Left ventricle myocardium inferior (tissue), 1 donor: Measurements from ENCODE around the gene OR51I2. TPM values are rescaled to one million over a fixed set of nuclear protein-coding genes. Genes with fewer than 3 reads are reported as not detected.

Experiments
- DNase-seq: peaks from one replicate; pipeline ENCODE4 v3.0.0-alpha.2; 2020
- H3K27ac ChIP-seq: fragments of 200-600 bp; replicated peaks from 2 replicates; pipeline ENCODE4 v1.8.0; 2021
- H3K27me3 ChIP-seq: fragments of 200-600 bp; 2 replicates; pipeline ENCODE4 v1.8.0; 2021; ENCODE audit warnings: low read depth
- H3K36me3 ChIP-seq: fragments of 200-600 bp; 2 replicates; pipeline ENCODE4 v1.8.0; 2021
- H3K4me1 ChIP-seq: fragments of 200-600 bp; 2 replicates; pipeline ENCODE4 v1.8.0; 2021
- H3K4me3 ChIP-seq: fragments of 200-600 bp; 2 replicates; pipeline ENCODE4 v1.8.0; 2021; ENCODE audit warnings: mild to moderate bottlenecking, moderate library complexity
- H3K9me3 ChIP-seq: fragments of 200-600 bp; replicated peaks from 2 replicates; pipeline ENCODE4 v1.8.0; 2021
- intact Hi-C: fragments of 100-400 bp; cut with micrococcal nuclease; formaldehyde crosslinking; loops from one replicate; pipeline ENCODE4 v1.11.0; 2022
- total RNA-seq: library from RNA; stranded (reverse); fragmentation: NEBNext Ultra II Directional; extraction: Animal tissue kit (Norgen Biotek cat#: 25700); gene quantifications from one replicate; pipeline ENCODE4 v1.2.1, GENCODE V29; 2021
- TF ChIP-seq, protein P1 (sequence below): fragments of 200-600 bp; IDR thresholded peaks from 2 replicates; pipeline ENCODE4 v1.8.0; 2021; ENCODE audit warnings: antibody characterized with exemption, mild to moderate bottlenecking, borderline replicate concordance
- donor health status: DM: no; HTN: yes; CAD: no; lungs with severe emphysema.

OR51I2 gene
- total RNA-seq, 1 donor from 2014 or later, result not detected

GRCh38 chr11:5505363-5506048 is 56.4 kb downstream of the OR51I2 start:
- no peak overlapping the region for H3K27ac ChIP-seq
- TF ChIP-seq, protein P1, sequence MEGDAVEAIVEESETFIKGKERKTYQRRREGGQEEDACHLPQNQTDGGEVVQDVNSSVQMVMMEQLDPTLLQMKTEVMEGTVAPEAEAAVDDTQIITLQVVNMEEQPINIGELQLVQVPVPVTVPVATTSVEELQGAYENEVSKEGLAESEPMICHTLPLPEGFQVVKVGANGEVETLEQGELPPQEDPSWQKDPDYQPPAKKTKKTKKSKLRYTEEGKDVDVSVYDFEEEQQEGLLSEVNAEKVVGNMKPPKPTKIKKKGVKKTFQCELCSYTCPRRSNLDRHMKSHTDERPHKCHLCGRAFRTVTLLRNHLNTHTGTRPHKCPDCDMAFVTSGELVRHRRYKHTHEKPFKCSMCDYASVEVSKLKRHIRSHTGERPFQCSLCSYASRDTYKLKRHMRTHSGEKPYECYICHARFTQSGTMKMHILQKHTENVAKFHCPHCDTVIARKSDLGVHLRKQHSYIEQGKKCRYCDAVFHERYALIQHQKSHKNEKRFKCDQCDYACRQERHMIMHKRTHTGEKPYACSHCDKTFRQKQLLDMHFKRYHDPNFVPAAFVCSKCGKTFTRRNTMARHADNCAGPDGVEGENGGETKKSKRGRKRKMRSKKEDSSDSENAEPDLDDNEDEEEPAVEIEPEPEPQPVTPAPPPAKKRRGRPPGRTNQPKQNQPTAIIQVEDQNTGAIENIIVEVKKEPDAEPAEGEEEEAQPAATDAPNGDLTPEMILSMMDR, result no peak
- H3K9me3 ChIP-seq, result no peaks in the 10 kb centered on the region
- H3K4me3 ChIP-seq, result no peak overlapping the region
- DNase-seq, result no peak
- H3K27me3 ChIP-seq, result peaks cover 5% of the 10 kb centered on the region
- H3K4me1 ChIP-seq, result no peaks in the 10 kb centered on the region
- intact Hi-C loops, result no loop called here
- H3K36me3 ChIP-seq, result no peaks in the 10 kb centered on the region

Other genes with a start within 250 kb of the OR51I2 start
- gene OR51V1, start 248.6 kb upstream of the OR51I2 start, total RNA-seq, result not detected
- gene HBB, start 222.3 kb upstream of the OR51I2 start, total RNA-seq, result 100 TPM
- gene HBD, start 214.8 kb upstream of the OR51I2 start, total RNA-seq, result not detected
- not detected for gene HBG1, start 199.5 kb upstream of the OR51I2 start, total RNA-seq
- not detected for gene HBG2, start 194.5 kb upstream of the OR51I2 start, total RNA-seq
- gene HBE1, start 179.4 kb upstream of the OR51I2 start, total RNA-seq, result not detected
- gene OR51B4, start 147.4 kb upstream of the OR51I2 start, total RNA-seq, result not detected
- gene OR51B2, start 125.0 kb upstream of the OR51I2 start, total RNA-seq, result not detected
- not detected for gene OR51B5, start 105.8 kb upstream of the OR51I2 start, total RNA-seq
- gene OR51B6, start 97.8 kb upstream of the OR51I2 start, total RNA-seq, result not detected
- gene OR51M1, start 65.5 kb upstream of the OR51I2 start, total RNA-seq, result not detected
- gene OR51Q1, start 27.2 kb upstream of the OR51I2 start, total RNA-seq, result not detected
- not detected for gene OR51I1, start 7.8 kb upstream of the OR51I2 start, total RNA-seq
- not detected for gene OR52D1, start 39.4 kb downstream of the OR51I2 start, total RNA-seq
- 0.14 TPM for gene UBQLN3, start 60.6 kb downstream of the OR51I2 start, total RNA-seq
- not detected for gene UBQLNL, start 67.4 kb downstream of the OR51I2 start, total RNA-seq
- not detected for gene OR52H1, start 99.2 kb downstream of the OR51I2 start, total RNA-seq
- not detected for gene OR52B6, start 131.6 kb downstream of the OR51I2 start, total RNA-seq
- 0.58 TPM for gene TRIM6, start 147.3 kb downstream of the OR51I2 start, total RNA-seq
- 1.7 TPM for gene TRIM34, start 175.7 kb downstream of the OR51I2 start, total RNA-seq
- 8.4 TPM for gene TRIM5, start 235.8 kb downstream of the OR51I2 start, total RNA-seq
- gene TRIM22, start 240.5 kb downstream of the OR51I2 start, total RNA-seq, result 16.6 TPM